Spleen (tissue), 11 donors: ENCODE results near the gene PRSS12. TPM values are rescaled to one million over a fixed set of nuclear protein-coding genes. Genes with fewer than 3 reads are reported as not detected.

Source experiments
- DNase-seq: peaks from one replicate; pipeline ENCODE4 v3.0.0-alpha.2; 2020
- H3K27ac ChIP-seq, 8 donors: fragments of 200-600 bp; sonication (generic) in 7 of 8; 1 replicate in 4 of 8; 2 replicates in 4 of 8; pipeline versions ENCODE4 v1.5.0 to v1.8.0; 2016 to 2021; ENCODE audit warnings: inconsistent platforms in 4 of 8, mild to moderate bottlenecking in 4 of 8, moderate library complexity in 1 of 8
- H3K27me3 ChIP-seq, 7 donors: fragments of 200-600 bp; sonication (generic) in 6 of 7; replicated peaks in 1 of 7; 1 replicate in 4 of 7; 2 replicates in 3 of 7; pipeline versions ENCODE4 v1.5.0 to v1.8.0; 2016 to 2021; ENCODE audit warnings: inconsistent platforms in 3 of 7, mild to moderate bottlenecking in 1 of 7
- H3K36me3 ChIP-seq, 6 donors: fragments of 200-600 bp; sonication (generic) in 5 of 6; 1 replicate in 4 of 6; 2 replicates in 2 of 6; pipeline versions ENCODE4 v1.5.0 to v1.8.0; 2016 to 2021; ENCODE audit warnings: inconsistent platforms in 2 of 6
- H3K4me1 ChIP-seq, 6 donors: fragments of 200-600 bp; sonication (generic) in 5 of 6; 1 replicate in 3 of 6; 2 replicates in 3 of 6; pipeline versions ENCODE4 v1.5.0 to v1.8.0; 2016 to 2021; ENCODE audit warnings: inconsistent platforms in 3 of 6
- H3K4me3 ChIP-seq, 8 donors: fragments of 200-600 bp; sonication (generic) in 7 of 8; 1 replicate in 4 of 8; 2 replicates in 4 of 8; pipeline versions ENCODE4 v1.5.0 to v1.8.0; 2016 to 2021; ENCODE audit warnings: inconsistent platforms in 4 of 8, mild to moderate bottlenecking in 4 of 8, moderate library complexity in 2 of 8
- H3K9me3 ChIP-seq, 8 donors: fragments of 200-600 bp; sonication (generic) in 7 of 8; 1 replicate in 4 of 8; 2 replicates in 4 of 8; pipeline versions ENCODE4 v1.5.0 to v1.8.0; 2016 to 2021; ENCODE audit warnings: inconsistent platforms in 4 of 8
- POLR2A ChIP-seq, 3 donors: fragments of 450-650 bp; IDR thresholded peaks; one replicate each; pipeline ENCODE4 v1.5.1; 2017; ENCODE audit warnings: antibody characterized with exemption in 3 of 3, mild to moderate bottlenecking in 1 of 3
- POLR2AphosphoS5 ChIP-seq, 3 donors: sonication (generic); formaldehyde crosslinking; IDR thresholded peaks; one replicate each; pipeline ENCODE4 v1.5.1; 2017; ENCODE audit warnings: antibody characterized with exemption in 3 of 3
- WGBS, 5 donors: extraction: QIAGEN DNeasy Blood & Tissue Kit in 3 of 5; methylation state at CpG; one replicate each; pipeline versions ENCODE4 v1.1.5 to v1.1.7; 2013 to 2018; 5-methylcytosine and 5-hydroxymethylcytosine counted together
- intact Hi-C: fragments of 100-400 bp; cut with DNase I; formaldehyde crosslinking; loops from one replicate; pipeline ENCODE4 v1.15.0; 2023; ENCODE audit warnings: low total_unique reads
- polyA plus RNA-seq, 3 donors: library from polyadenylated mRNA; stranded (reverse); fragments of 200-250 nt; gene quantifications; one replicate each; pipeline ENCODE4 v1.2.1, GENCODE V29; 2013
- total RNA-seq, 7 donors: library from RNA; depleted of rRNA in 3 of 7; stranded (reverse); fragments of >200 nt in 3 of 7; fragmentation: NEBNext Ultra II Directional in 4 of 7; extraction: Animal tissue kit (Norgen Biotek cat#: 25700) in 4 of 7; gene quantifications; one replicate each; pipeline versions ENCODE4 v1.1.0 to v1.2.1, GENCODE V29; 2016 to 2021
- TF ChIP-seq, protein P1 (sequence below), 11 experiments: fragments of 200-600 bp in 7 of 11; fragments of 450-650 bp in 4 of 11; sonication (generic) in 4 of 11; IDR thresholded peaks in 8 of 11; conservative IDR thresholded peaks in 3 of 11; 1 replicate in 7 of 11; 2 replicates in 4 of 11; pipeline versions ENCODE4 v1.4.0 to v1.8.0; 2016 to 2021; ENCODE audit warnings: antibody characterized with exemption in 11 of 11, inconsistent platforms in 4 of 11, mild to moderate bottlenecking in 1 of 11
- donor health status: healthy with polysubstance abuse.
- donor health status: DM: no; HTN: no; CAD: no; lungs with moderate emphysema.
- donor health status: DM: no; HTN: no; CAD: no.
- donor health status: Bipolar disorder and iron deficiency.
- donor health status: healthy.
- donor health status: DM: no; HTN: no; CAD: no.
- donor health status: DM: yes; HTN: yes; CAD: no.

PRSS12 gene
- total and polyA plus RNA-seq, 10 donors: 0.03 to 0.44 (median 0.10) TPM; not detected in 5

DNA sequence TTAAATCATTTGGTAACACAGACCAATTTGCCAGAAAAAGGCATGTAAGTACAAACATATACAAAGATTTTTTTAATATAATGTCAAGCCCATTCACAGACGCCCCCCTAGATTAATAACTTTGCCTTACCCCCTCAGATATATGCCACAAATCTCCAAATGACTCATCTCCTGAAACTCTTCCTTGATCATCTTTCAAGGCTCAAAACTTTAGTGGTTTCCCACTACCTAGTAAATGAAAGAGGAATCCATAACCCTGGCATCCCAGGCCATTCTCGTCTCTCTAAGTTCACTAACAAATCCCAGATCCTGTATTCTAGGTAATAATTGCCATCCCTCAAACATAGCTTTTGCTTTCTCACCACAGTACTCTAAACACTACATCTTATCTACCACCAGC is 61.9 kb downstream of the PRSS12 start:
- DNase-seq: no peak
- Histone ChIP-seq H3K36me3 (no peaks in the 10 kb centered on the region), H3K27me3 (no peaks in the 10 kb centered on the region), H3K4me1 (no peaks in the 10 kb centered on the region), H3K27ac (no peak overlapping the region), H3K9me3 (no peaks in the 10 kb centered on the region), H3K4me3 (no peak overlapping the region)
- no peak for TF ChIP-seq POLR2AphosphoS5 (IDR thresholded peaks at IDR 0.05)
- no peak for TF ChIP-seq POLR2A (IDR thresholded peaks at IDR 0.05)
- TF ChIP-seq, protein P1, sequence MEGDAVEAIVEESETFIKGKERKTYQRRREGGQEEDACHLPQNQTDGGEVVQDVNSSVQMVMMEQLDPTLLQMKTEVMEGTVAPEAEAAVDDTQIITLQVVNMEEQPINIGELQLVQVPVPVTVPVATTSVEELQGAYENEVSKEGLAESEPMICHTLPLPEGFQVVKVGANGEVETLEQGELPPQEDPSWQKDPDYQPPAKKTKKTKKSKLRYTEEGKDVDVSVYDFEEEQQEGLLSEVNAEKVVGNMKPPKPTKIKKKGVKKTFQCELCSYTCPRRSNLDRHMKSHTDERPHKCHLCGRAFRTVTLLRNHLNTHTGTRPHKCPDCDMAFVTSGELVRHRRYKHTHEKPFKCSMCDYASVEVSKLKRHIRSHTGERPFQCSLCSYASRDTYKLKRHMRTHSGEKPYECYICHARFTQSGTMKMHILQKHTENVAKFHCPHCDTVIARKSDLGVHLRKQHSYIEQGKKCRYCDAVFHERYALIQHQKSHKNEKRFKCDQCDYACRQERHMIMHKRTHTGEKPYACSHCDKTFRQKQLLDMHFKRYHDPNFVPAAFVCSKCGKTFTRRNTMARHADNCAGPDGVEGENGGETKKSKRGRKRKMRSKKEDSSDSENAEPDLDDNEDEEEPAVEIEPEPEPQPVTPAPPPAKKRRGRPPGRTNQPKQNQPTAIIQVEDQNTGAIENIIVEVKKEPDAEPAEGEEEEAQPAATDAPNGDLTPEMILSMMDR (IDR thresholded peaks at IDR 0.05 in 8 of 11, conservative IDR thresholded peaks at IDR 0.05 in 3 of 11): no peak
- 73 to 83% (median 80%) methylated on average over 2 of the region's 2 CpGs for WGBS, 5 donors
- intact Hi-C loops: no loop called here

DNA sequence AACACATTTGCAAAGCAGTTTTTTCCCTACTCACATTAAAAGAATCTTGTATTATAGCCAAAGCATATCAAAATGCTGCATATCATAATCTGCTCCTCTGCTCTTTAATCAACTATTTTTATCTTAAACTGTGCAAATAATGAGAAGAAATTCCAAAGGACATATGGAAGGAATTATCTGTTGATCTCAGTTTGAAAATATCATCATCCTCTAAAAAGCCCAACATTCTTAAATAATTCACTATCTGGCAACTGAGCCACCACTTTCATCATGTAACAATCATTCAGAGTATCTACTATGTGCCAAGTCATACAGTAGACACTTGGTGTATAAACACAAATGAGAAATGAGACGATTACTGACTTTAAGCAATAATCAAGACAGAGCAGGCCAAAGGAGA is 63.0 kb downstream of the PRSS12 start:
- no peak overlapping the region for H3K27ac ChIP-seq
- H3K4me3 ChIP-seq: no peak overlapping the region
- no peak for DNase-seq
- no peak for TF ChIP-seq POLR2A (IDR thresholded peaks at IDR 0.05)
- TF ChIP-seq, protein P1 (IDR thresholded peaks at IDR 0.05 in 8 of 11, conservative IDR thresholded peaks at IDR 0.05 in 3 of 11): no peak
- TF ChIP-seq POLR2AphosphoS5 (IDR thresholded peaks at IDR 0.05): no peak
- H3K36me3 ChIP-seq: no peaks in the 10 kb centered on the region
- no peaks in the 10 kb centered on the region for H3K9me3 ChIP-seq
- whole genome bisulfite sequencing, 5 donors: 82 to 96% (median 88%) methylated on average over 1 of the region's 1 CpG
- no peaks in the 10 kb centered on the region for H3K4me1 ChIP-seq
- no peaks in the 10 kb centered on the region for H3K27me3 ChIP-seq
- intact Hi-C loops: no loop called here

DNA sequence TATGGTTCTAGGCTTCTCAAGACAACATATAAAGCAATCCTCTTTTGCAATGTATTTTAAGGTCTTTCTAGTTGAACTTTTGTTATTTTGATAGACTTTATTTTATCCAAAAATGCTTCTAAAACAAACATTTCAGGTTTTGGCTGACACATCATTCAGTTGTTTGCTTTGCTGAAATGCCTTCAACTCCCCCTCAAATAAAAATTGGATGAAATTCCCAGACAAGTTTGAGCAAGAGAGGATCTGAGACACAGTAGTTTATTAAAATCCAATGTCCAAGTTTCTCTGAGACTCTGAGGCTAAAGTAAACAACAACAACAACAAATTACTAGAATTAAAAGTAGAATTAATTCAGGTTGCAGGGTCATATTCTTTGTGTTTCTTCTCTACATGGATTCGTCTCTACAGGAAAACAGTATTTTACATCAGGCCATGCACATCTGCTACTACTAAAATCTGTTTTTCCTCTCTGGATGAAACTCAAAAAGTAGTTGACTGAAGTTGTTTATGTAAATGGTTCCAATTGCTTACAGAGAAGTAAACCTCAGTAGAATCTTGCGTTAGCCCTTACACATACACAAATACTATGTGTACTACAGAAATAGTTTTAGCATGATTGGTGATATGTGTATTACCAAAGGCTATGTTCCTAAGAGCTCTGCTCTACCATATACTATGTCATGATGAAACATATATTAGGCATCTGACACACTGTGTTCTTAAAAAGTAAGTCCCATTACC is 64.9 kb downstream of the PRSS12 start:
- TF ChIP-seq POLR2AphosphoS5 (IDR thresholded peaks at IDR 0.05): no peak
- no peak for TF ChIP-seq POLR2A (IDR thresholded peaks at IDR 0.05)
- TF ChIP-seq, protein P1 (IDR thresholded peaks at IDR 0.05 in 8 of 11, conservative IDR thresholded peaks at IDR 0.05 in 3 of 11): no peak
- no peaks in the 10 kb centered on the region for H3K9me3 ChIP-seq

DNA sequence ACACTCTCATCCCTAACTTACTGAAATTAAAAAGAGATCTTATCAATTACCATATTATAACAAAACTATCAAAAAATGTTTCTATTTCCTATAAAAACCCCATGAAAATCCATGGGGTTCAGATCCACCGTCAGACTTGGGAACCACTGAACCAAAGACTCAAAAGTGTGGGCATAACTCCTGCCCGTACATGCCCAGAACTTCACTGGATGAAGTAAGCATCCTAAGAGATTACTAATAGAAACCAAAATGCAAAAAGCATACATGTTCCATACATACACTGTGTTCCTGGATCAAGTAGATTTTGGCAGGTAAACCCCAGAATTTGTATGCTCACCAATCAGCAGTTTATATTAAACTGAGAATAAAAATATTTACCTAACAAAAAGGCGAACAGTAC is 66.1 kb downstream of the PRSS12 start:
- WGBS, 5 donors: 95 to 100% (median 97%) methylated on average over 3 of the region's 3 CpGs
- Histone ChIP-seq H3K36me3 (peaks cover 0 to 16% (median 2%) of the 10 kb centered on the region in 6 donors), H3K27me3 (no peaks in the 10 kb centered on the region), H3K27ac (no peak overlapping the region), H3K4me3 (no peak overlapping the region), H3K9me3 (no peaks in the 10 kb centered on the region), H3K4me1 (peaks cover 0 to 15% (median 10%) of the 10 kb centered on the region in 6 donors)
- intact Hi-C loops: no loop called here
- TF ChIP-seq, protein P1 (IDR thresholded peaks at IDR 0.05 in 8 of 11, conservative IDR thresholded peaks at IDR 0.05 in 3 of 11): no peak
- TF ChIP-seq POLR2AphosphoS5 (IDR thresholded peaks at IDR 0.05): no peak
- no peak for TF ChIP-seq POLR2A (IDR thresholded peaks at IDR 0.05)
- no peak for DNase-seq

More for the DNA sequence above, 64.9 kb downstream of the PRSS12 start:
- Histone ChIP-seq H3K4me3 (no peak overlapping the region), H3K4me1 (peaks cover 0 to 6% (median under 1%) of the 10 kb centered on the region in 6 donors), H3K27me3 (no peaks in the 10 kb centered on the region), H3K36me3 (peaks cover 0 to 4% (median 0%) of the 10 kb centered on the region in 6 donors), H3K27ac (no peak overlapping the region)
- intact Hi-C loops: no loop called here
- DNase-seq: no peak
- WGBS, 5 donors: 77 to 91% (median 84%) methylated on average over 2 of the region's 2 CpGs
